NCI-H226 (cell line): Measurements from ENCODE around the gene SEMA6D.
A peak's percentile ranks its signal among the peaks of the same experiment; 100 is the strongest.

Experiments
- DNase-seq: peaks from one replicate; pipeline ENCODE4 v3.0.0-alpha.2; 2015

SEMA6D gene

GRCh38 chr15:47744496-47744895, 27.2 kb downstream of the SEMA6D start:
- DNase-seq, result no peak

- no peak for DNase-seq
These were observed 27.7 kb downstream of the SEMA6D start for GRCh38 chr15:47744973-47745372.

- no peak for DNase-seq
These were observed 29.2 kb downstream of the SEMA6D start for GRCh38 chr15:47746516-47746915.

- peak; percentile 97 for DNase-seq
These were observed 32.9 kb downstream of the SEMA6D start for GRCh38 chr15:47750030-47750739.

- no peak for DNase-seq
These were observed 33.5 kb downstream of the SEMA6D start for GRCh38 chr15:47750740-47751262.

- DNase-seq, result no peak
These were observed 36.3 kb downstream of the SEMA6D start for GRCh38 chr15:47753591-47753990.

- DNase-seq, result no peak
These were observed 37.0 kb downstream of the SEMA6D start for GRCh38 chr15:47754312-47754711.

GRCh38 chr15:47755941-47756340, 38.6 kb downstream of the SEMA6D start:
- DNase-seq, result no peak

GRCh38 chr15:47756872-47757271, 39.6 kb downstream of the SEMA6D start:
- peak; percentile 89 for DNase-seq

- DNase-seq, result no peak
These were observed 40.0 kb downstream of the SEMA6D start for GRCh38 chr15:47757331-47757730.

GRCh38 chr15:47762621-47763020, 45.3 kb downstream of the SEMA6D start:
- DNase-seq, result no peak

- DNase-seq, result no peak
These were observed 47.4 kb downstream of the SEMA6D start for GRCh38 chr15:47764666-47765065.

- no peak for DNase-seq
These were observed 49.1 kb downstream of the SEMA6D start for GRCh38 chr15:47766406-47766805.

- DNase-seq, result no peak
These were observed 49.7 kb downstream of the SEMA6D start for GRCh38 chr15:47767035-47767434.

GRCh38 chr15:47768735-47769134, 51.4 kb downstream of the SEMA6D start:
- DNase-seq, result peak; percentile 21

GRCh38 chr15:47769166-47769565, 51.9 kb downstream of the SEMA6D start:
- DNase-seq, result no peak

GRCh38 chr15:47773143-47773542, 55.8 kb downstream of the SEMA6D start:
- no peak for DNase-seq

- DNase-seq, result no peak
These were observed 61.0 kb downstream of the SEMA6D start for GRCh38 chr15:47778263-47778770.

GRCh38 chr15:47780971-47781370, 63.7 kb downstream of the SEMA6D start:
- no peak for DNase-seq

- DNase-seq, result no peak
These were observed 64.2 kb downstream of the SEMA6D start for GRCh38 chr15:47781527-47781926.

GRCh38 chr15:47784820-47785219, 67.5 kb downstream of the SEMA6D start:
- no peak for DNase-seq

GRCh38 chr15:47786371-47786770, 69.1 kb downstream of the SEMA6D start:
- no peak for DNase-seq

- DNase-seq, result no peak
These were observed 70.6 kb downstream of the SEMA6D start for GRCh38 chr15:47787875-47788274.

- no peak for DNase-seq
These were observed 71.4 kb downstream of the SEMA6D start for GRCh38 chr15:47788685-47789084.

GRCh38 chr15:47791161-47791560, 73.9 kb downstream of the SEMA6D start:
- no peak for DNase-seq
